ENCODE data around the gene MAN1B1. TPM values are rescaled to one million over a fixed set of nuclear protein-coding genes. Genes with fewer than 3 reads are reported as not detected.

The MAN1B1 gene
- total and polyA plus RNA-seq, 8 donors, result 22.0 to 86.0 (median 28.4) TPM

- WGBS, 2 donors, result 57 to 68% methylated on average over 4 of the region's 4 CpGs
- peaks cover 0 to 3% (median 0%) of the 10 kb centered on the region in 4 donors for H3K27me3 ChIP-seq
- DNase-seq (peak in 1 of 6 donors; percentile 11), FAIRE-seq (no peak), ATAC-seq (no peak)
- TF ChIP-seq, protein P1, sequence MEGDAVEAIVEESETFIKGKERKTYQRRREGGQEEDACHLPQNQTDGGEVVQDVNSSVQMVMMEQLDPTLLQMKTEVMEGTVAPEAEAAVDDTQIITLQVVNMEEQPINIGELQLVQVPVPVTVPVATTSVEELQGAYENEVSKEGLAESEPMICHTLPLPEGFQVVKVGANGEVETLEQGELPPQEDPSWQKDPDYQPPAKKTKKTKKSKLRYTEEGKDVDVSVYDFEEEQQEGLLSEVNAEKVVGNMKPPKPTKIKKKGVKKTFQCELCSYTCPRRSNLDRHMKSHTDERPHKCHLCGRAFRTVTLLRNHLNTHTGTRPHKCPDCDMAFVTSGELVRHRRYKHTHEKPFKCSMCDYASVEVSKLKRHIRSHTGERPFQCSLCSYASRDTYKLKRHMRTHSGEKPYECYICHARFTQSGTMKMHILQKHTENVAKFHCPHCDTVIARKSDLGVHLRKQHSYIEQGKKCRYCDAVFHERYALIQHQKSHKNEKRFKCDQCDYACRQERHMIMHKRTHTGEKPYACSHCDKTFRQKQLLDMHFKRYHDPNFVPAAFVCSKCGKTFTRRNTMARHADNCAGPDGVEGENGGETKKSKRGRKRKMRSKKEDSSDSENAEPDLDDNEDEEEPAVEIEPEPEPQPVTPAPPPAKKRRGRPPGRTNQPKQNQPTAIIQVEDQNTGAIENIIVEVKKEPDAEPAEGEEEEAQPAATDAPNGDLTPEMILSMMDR (IDR thresholded peaks at IDR 0.05), result no peak
- H3K9me3 ChIP-seq, result no peaks in the 10 kb centered on the region
- no peak overlapping the region for H3K4me3 ChIP-seq
- intact Hi-C loops (cut with DNase I), result no loop called here
- no peaks in the 10 kb centered on the region for H3K36me3 ChIP-seq
- peaks cover 0 to 3% (median 0%) of the 10 kb centered on the region in 3 donors for H3K4me1 ChIP-seq
- no peak overlapping the region for H3K27ac ChIP-seq
Observed at GRCh38 chr9:137143459-137143858, 56.7 kb downstream of the MAN1B1 start.

- TF ChIP-seq, protein P1 (IDR thresholded peaks at IDR 0.05), result no peak
- Histone ChIP-seq H3K9me3 (no peaks in the 10 kb centered on the region), H3K27me3 (no peaks in the 10 kb centered on the region), H3K36me3 (no peaks in the 10 kb centered on the region), H3K27ac (no peak overlapping the region), H3K4me1 (no peaks in the 10 kb centered on the region), H3K4me3 (no peak overlapping the region)
- intact Hi-C loops (cut with DNase I), result no loop called here
- 34 to 45% methylated on average over 33 to 48 of the region's 49 CpGs for WGBS, 2 donors
- FAIRE-seq (no peak), ATAC-seq (no peak), DNase-seq (peak in 2 of 6 donors; percentile 27 to 60)
Observed at GRCh38 chr9:137145731-137146526, 59.1 kb downstream of the MAN1B1 start.

- no peak for ATAC-seq
- no peaks in the 10 kb centered on the region for H3K36me3 ChIP-seq
- no peak overlapping the region for H3K27ac ChIP-seq
- no peak for FAIRE-seq
- no peaks in the 10 kb centered on the region for H3K4me1 ChIP-seq
- H3K27me3 ChIP-seq, result no peaks in the 10 kb centered on the region
- H3K9me3 ChIP-seq, result no peaks in the 10 kb centered on the region
- intact Hi-C loops (cut with DNase I), result no loop called here
- TF ChIP-seq, protein P1 (IDR thresholded peaks at IDR 0.05), result no peak
- peak in 2 of 6 donors; percentile 16 to 45 for DNase-seq
- WGBS, 2 donors, result 42 to 49% methylated on average over 9 of the region's 9 CpGs
- H3K4me3 ChIP-seq, result no peak overlapping the region
Observed at GRCh38 chr9:137146527-137146918, 59.7 kb downstream of the MAN1B1 start.

- Histone ChIP-seq H3K27me3 (no peaks in the 10 kb centered on the region), H3K27ac (no peak overlapping the region), H3K9me3 (no peaks in the 10 kb centered on the region), H3K4me3 (no peak overlapping the region), H3K36me3 (no peaks in the 10 kb centered on the region), H3K4me1 (no peaks in the 10 kb centered on the region)
- TF ChIP-seq, protein P1 (IDR thresholded peaks at IDR 0.05), result no peak
- ATAC-seq, result no peak
- DNase-seq, result peak in 2 of 6 donors; percentile 19 to 55
- intact Hi-C loops (cut with DNase I), result no loop called here
- 70 to 78% methylated on average over 25 to 26 of the region's 26 CpGs for WGBS, 2 donors
- FAIRE-seq, result no peak
Observed at GRCh38 chr9:137147091-137147792, 60.5 kb downstream of the MAN1B1 start.

- H3K4me3 ChIP-seq, result no peak overlapping the region
- H3K4me1 ChIP-seq, result no peaks in the 10 kb centered on the region
- ATAC-seq, result no peak
- 30 to 34% methylated on average over 24 of the region's 24 CpGs for WGBS, 2 donors
- no peak for DNase-seq
- TF ChIP-seq, protein P1 (IDR thresholded peaks at IDR 0.05), result no peak
- H3K36me3 ChIP-seq, result no peaks in the 10 kb centered on the region
- H3K27me3 ChIP-seq, result no peaks in the 10 kb centered on the region
- H3K9me3 ChIP-seq, result no peaks in the 10 kb centered on the region
- intact Hi-C loops (cut with DNase I), result no loop called here
- FAIRE-seq, result no peak
- H3K27ac ChIP-seq, result no peak overlapping the region
Observed at GRCh38 chr9:137147793-137148160, 61.0 kb downstream of the MAN1B1 start.

All from pancreas (tissue), 10 donors.